ENCODE measurements around the gene RANBP6. TPM values are rescaled to one million over a fixed set of nuclear protein-coding genes. Genes with fewer than 3 reads are reported as not detected.
"Not testable (repeated sequence)": the region's sequence is repeated elsewhere in the genome, so short reads cannot be mapped to it uniquely, and the experiment has no call there.

Gene RANBP6
- total and polyA plus RNA-seq, 2 donors (not counting 1 experiment from before 2014, with no cell fraction given) = 14.2 to 24.9 TPM

DNA sequence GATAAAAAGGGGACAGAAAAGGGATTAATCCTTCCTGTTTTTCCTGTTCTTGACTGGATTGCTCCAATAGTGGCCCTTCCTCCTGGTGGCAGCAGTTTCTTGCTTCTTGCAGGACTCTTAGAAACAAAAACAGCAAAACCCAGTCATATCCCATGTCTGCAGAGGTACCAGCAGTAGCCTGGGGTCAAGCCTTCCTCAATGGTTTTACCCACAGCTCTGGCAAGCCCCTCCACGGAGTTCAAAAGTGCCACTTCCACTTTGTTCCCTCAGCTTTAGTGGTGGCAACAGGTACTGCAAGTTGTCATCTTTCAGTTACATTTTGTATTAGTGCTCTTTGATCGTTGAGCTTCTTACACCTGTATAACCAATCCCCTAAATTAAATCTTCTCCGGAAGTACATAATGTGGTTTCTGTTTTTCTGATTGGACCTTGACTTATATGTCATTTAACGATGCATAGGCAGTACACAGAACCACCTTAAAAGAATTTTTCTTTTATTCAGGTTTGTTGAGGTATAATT is 8.7 kb upstream of the RANBP6 start:
- no peaks in the 10 kb centered on the region for H3K27me3 ChIP-seq (ENCODE audit: control insufficient read depth, insufficient read depth, low read length)
- no peak overlapping the region for H3K9ac ChIP-seq (ENCODE audit: insufficient read depth, low read length)
- no peaks in the 10 kb centered on the region for H3K79me2 ChIP-seq (ENCODE audit: control insufficient read depth, insufficient read depth, low read length)
- peak overlapping the region; percentile 82 for H2AFZ ChIP-seq (ENCODE audit: low read length)
- peak overlapping the region; percentile 37 for H3K4me2 ChIP-seq (ENCODE audit: extremely low read depth, insufficient read depth, low read length)
- no peaks in the 10 kb centered on the region for H3K36me3 ChIP-seq (ENCODE audit: control insufficient read depth, insufficient read depth, low read length)
- H3K27ac ChIP-seq (ENCODE audit: insufficient read depth, low read length) = no peak overlapping the region
- peak in 1 of 2 donors; percentile 4 for DNase-seq (ENCODE audit: low read depth in 2 of 2)
- no peaks in the 10 kb centered on the region for H4K20me1 ChIP-seq (ENCODE audit: control insufficient read depth, extremely low read depth, insufficient read depth, low read length)
- no peak for TF ChIP-seq EZH2 (IDR thresholded peaks at IDR 0.05; ENCODE audit: low read length, missing control alignments)
- TF ChIP-seq, protein P1, sequence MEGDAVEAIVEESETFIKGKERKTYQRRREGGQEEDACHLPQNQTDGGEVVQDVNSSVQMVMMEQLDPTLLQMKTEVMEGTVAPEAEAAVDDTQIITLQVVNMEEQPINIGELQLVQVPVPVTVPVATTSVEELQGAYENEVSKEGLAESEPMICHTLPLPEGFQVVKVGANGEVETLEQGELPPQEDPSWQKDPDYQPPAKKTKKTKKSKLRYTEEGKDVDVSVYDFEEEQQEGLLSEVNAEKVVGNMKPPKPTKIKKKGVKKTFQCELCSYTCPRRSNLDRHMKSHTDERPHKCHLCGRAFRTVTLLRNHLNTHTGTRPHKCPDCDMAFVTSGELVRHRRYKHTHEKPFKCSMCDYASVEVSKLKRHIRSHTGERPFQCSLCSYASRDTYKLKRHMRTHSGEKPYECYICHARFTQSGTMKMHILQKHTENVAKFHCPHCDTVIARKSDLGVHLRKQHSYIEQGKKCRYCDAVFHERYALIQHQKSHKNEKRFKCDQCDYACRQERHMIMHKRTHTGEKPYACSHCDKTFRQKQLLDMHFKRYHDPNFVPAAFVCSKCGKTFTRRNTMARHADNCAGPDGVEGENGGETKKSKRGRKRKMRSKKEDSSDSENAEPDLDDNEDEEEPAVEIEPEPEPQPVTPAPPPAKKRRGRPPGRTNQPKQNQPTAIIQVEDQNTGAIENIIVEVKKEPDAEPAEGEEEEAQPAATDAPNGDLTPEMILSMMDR (conservative IDR thresholded peaks at IDR 0.05 in 1 of 2, IDR thresholded peaks at IDR 0.05 in 1 of 2; ENCODE audit: low read depth in 1 of 2, low read length in 2 of 2) = peak; percentile 47 to 60
- no peak overlapping the region for H3K4me3 ChIP-seq (replicated peaks in 1 of 4; ENCODE audit: control extremely low read depth in 1 of 4, insufficient read depth in 1 of 4, low read depth in 3 of 4, low read length in 4 of 4)
- H3K9me3 ChIP-seq (ENCODE audit: control insufficient read depth, insufficient read depth, low read depth, low read length) = no peaks in the 10 kb centered on the region
- H3K4me1 ChIP-seq (ENCODE audit: control insufficient read depth, extremely low read depth, insufficient read depth, low read length) = no peaks in the 10 kb centered on the region

DNA sequence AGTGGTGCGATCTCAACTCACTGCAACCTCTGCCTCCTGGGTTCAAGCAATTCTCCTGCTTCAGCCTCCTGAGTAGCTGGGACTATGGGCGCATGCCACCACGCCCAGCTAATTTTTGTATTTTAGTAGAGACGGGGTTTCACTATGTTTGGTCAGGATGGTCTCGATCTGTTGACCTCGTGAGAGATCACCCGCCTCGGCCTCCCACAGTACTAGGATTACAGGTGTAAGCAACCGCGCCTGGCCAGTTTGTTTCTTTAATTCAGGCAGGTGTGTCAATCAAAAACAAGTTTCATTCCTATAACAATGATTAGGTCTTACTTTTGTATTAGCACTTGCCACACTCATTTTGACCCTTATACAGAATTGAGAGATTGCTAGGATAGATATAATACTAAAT is 1.6 kb upstream of the RANBP6 start:
- not testable (repeated sequence) for H3K4me3 ChIP-seq (replicated peaks in 1 of 4; ENCODE audit: control extremely low read depth in 1 of 4, insufficient read depth in 1 of 4, low read depth in 3 of 4, low read length in 4 of 4); H3K27ac ChIP-seq (ENCODE audit: insufficient read depth, low read length); H4K20me1 ChIP-seq (ENCODE audit: control insufficient read depth, extremely low read depth, insufficient read depth, low read length); H3K9ac ChIP-seq (ENCODE audit: insufficient read depth, low read length); H3K4me1 ChIP-seq (ENCODE audit: control insufficient read depth, extremely low read depth, insufficient read depth, low read length); H3K36me3 ChIP-seq (ENCODE audit: control insufficient read depth, insufficient read depth, low read length); H2AFZ ChIP-seq (ENCODE audit: low read length); H3K9me3 ChIP-seq (ENCODE audit: control insufficient read depth, insufficient read depth, low read depth, low read length); H3K4me2 ChIP-seq (ENCODE audit: extremely low read depth, insufficient read depth, low read length); H3K27me3 ChIP-seq (ENCODE audit: control insufficient read depth, insufficient read depth, low read length); DNase-seq (ENCODE audit: low read depth in 2 of 2)
- peaks cover 27% of the 10 kb centered on the region for H3K79me2 ChIP-seq (ENCODE audit: control insufficient read depth, insufficient read depth, low read length)

DNA sequence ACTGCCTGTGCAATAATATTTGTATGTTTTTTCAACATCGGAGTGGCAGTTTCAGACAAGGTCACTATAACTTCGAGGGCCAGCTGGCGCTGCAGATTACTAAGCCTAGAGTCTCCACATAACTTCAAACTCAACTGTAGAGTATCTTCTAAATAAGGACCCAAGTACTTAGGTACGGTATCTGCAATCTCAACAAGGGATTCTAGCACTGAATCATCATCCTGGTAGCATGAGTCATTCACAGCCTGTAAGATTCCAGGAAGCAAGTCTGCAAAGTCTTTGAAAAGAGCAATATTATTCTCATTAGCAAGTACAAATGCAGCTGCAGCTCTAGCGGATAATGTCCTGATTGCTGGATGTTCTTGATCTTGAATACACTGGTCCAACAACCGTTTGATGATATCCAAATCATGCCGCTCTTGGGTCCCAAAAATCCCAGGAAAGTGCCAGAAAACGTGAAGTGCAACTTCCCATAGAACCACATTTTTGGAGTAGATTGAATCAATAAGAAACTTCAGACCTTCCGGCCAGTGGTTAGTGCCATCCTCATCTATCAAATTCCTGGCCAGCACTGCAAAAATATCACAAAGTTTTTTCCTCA is 654 bp downstream of the RANBP6 start:
- Histone ChIP-seq H2AFZ (ENCODE audit: low read length) (peak overlapping the region; percentile 92), H3K36me3 (ENCODE audit: control insufficient read depth, insufficient read depth, low read length) (no peaks in the 10 kb centered on the region), H3K27me3 (ENCODE audit: control insufficient read depth, insufficient read depth, low read length) (no peaks in the 10 kb centered on the region), H3K27ac (ENCODE audit: insufficient read depth, low read length) (peak overlapping the region; percentile 90), H3K4me3 (replicated peaks in 1 of 4; ENCODE audit: control extremely low read depth in 1 of 4, insufficient read depth in 1 of 4, low read depth in 3 of 4, low read length in 4 of 4) (peak overlapping the region; percentile 78 to 100 (median 95)), H4K20me1 (ENCODE audit: control insufficient read depth, extremely low read depth, insufficient read depth, low read length) (no peaks in the 10 kb centered on the region), H3K4me2 (ENCODE audit: extremely low read depth, insufficient read depth, low read length) (peak overlapping the region; percentile 92), H3K79me2 (ENCODE audit: control insufficient read depth, insufficient read depth, low read length) (peaks cover 30% of the 10 kb centered on the region), H3K4me1 (ENCODE audit: control insufficient read depth, extremely low read depth, insufficient read depth, low read length) (peaks cover 3% of the 10 kb centered on the region), H3K9ac (ENCODE audit: insufficient read depth, low read length) (peak overlapping the region; percentile 83), H3K9me3 (ENCODE audit: control insufficient read depth, insufficient read depth, low read depth, low read length) (no peaks in the 10 kb centered on the region)
- peak; percentile 34 to 90 for DNase-seq (ENCODE audit: low read depth in 2 of 2)
- no peak for TF ChIP-seq EZH2 (IDR thresholded peaks at IDR 0.05; ENCODE audit: low read length, missing control alignments)
- TF ChIP-seq, protein P1 (conservative IDR thresholded peaks at IDR 0.05 in 1 of 2, IDR thresholded peaks at IDR 0.05 in 1 of 2; ENCODE audit: low read depth in 1 of 2, low read length in 2 of 2) = no peak
